GM23338 (cell line): ENCODE measurements around the gene RAB7B. TPM values are rescaled to one million over a fixed set of nuclear protein-coding genes. Genes with fewer than 3 reads are reported as not detected.
A peak's percentile ranks its signal among the peaks of the same experiment; 100 is the strongest.

Source experiments
- ATAC-seq: fragments of 200-7000 bp; cut with Tn5 transposase; 3 replicates; pipeline ENCODE4 v1.9.1; 2020
- DNase-seq: peaks from one replicate; pipeline ENCODE4 v3.0.0-alpha.2; 2015; ENCODE audit warnings: low spot score
- H2AFZ ChIP-seq: fragments of 200-600 bp; sonication (generic); 2 replicates; pipeline ENCODE4 v1.8.0; 2016; ENCODE audit warnings: antibody characterized with exemption, mild to moderate bottlenecking, moderate library complexity
- H3F3A ChIP-seq: fragments of 200-600 bp; sonication (generic); replicated peaks from 2 replicates; pipeline ENCODE4 v1.8.0; 2017; ENCODE audit warnings: antibody characterized with exemption, mixed run types, low read depth
- H3K27ac ChIP-seq: fragments of 200-600 bp; sonication (generic); 2 replicates; pipeline ENCODE4 v1.6.1; 2016; ENCODE audit warnings: low read depth
- H3K27me3 ChIP-seq: fragments of 200-600 bp; sonication (generic); 2 replicates; pipeline ENCODE4 v1.8.0; 2016; ENCODE audit warnings: mild to moderate bottlenecking, mixed run types, moderate library complexity; ENCODE audit not compliant: insufficient read depth
- H3K36me3 ChIP-seq: fragments of 200-600 bp; sonication (generic); 2 replicates; pipeline ENCODE4 v1.8.0; 2016; ENCODE audit warnings: mild to moderate bottlenecking; ENCODE audit not compliant: insufficient read depth
- H3K4me1 ChIP-seq: fragments of 200-600 bp; sonication (generic); 2 replicates; pipeline ENCODE4 v1.8.0; 2016; ENCODE audit warnings: mild to moderate bottlenecking, moderate library complexity; ENCODE audit not compliant: insufficient read depth
- H3K4me2 ChIP-seq: fragments of 200-600 bp; sonication (generic); 2 replicates; pipeline ENCODE4 v1.7.1; 2017; ENCODE audit warnings: mixed run types
- H3K4me3 ChIP-seq: fragments of 200-600 bp; sonication (generic); 2 replicates; pipeline ENCODE4 v1.6.1; 2016; ENCODE audit warnings: mixed run types
- H3K79me2 ChIP-seq: fragments of 200-600 bp; sonication (generic); replicated peaks from 2 replicates; pipeline ENCODE4 v1.8.0; 2017; ENCODE audit warnings: mild to moderate bottlenecking; ENCODE audit not compliant: insufficient read depth
- H3K9me2 ChIP-seq: fragments of 200-600 bp; sonication (generic); 2 replicates; pipeline ENCODE4 v1.8.0; 2017; ENCODE audit not compliant: insufficient read depth
- H4K20me1 ChIP-seq: fragments of 200-600 bp; sonication (generic); replicated peaks from 2 replicates; pipeline ENCODE4 v1.8.0; 2017; ENCODE audit warnings: mild to moderate bottlenecking; ENCODE audit not compliant: insufficient read depth
- H3K27ac Mint-ChIP-seq: 2 replicates; pipeline ENCODE4 v1.8.0; 2020; ENCODE audit warnings: inconsistent platforms, mild to moderate bottlenecking, moderate library complexity, mixed read lengths
- H3K27me3 Mint-ChIP-seq: 3 replicates; pipeline ENCODE4 v1.8.0; 2022; ENCODE audit warnings: low read depth, mild to moderate bottlenecking, moderate library complexity, mixed read lengths, inconsistent platforms; ENCODE audit not compliant: insufficient read depth, poor library complexity
- H3K36me3 Mint-ChIP-seq: 3 replicates; pipeline ENCODE4 v1.8.0; 2021; ENCODE audit warnings: low read depth, mild to moderate bottlenecking, inconsistent platforms, moderate library complexity, mixed read lengths
- H3K4me1 Mint-ChIP-seq: 3 replicates; pipeline ENCODE4 v1.8.0; 2020; ENCODE audit warnings: mild to moderate bottlenecking, inconsistent platforms, mixed read lengths
- H3K4me3 Mint-ChIP-seq: 3 replicates; pipeline ENCODE4 v1.8.0; 2021; ENCODE audit warnings: moderate library complexity, mild to moderate bottlenecking, inconsistent platforms, mixed read lengths
- H3K9me3 Mint-ChIP-seq: 3 replicates; pipeline ENCODE4 v1.8.0; 2020; ENCODE audit warnings: moderate library complexity, mild to moderate bottlenecking, inconsistent platforms, mixed read lengths
- CREB1 ChIP-seq: fragments of 250-450 bp; sonication (Bioruptor Pico); IDR thresholded peaks from 2 replicates; pipeline ENCODE4 v1.5.0; 2020; ENCODE audit warnings: low read depth, mild to moderate bottlenecking, moderate library complexity
- EZH2phosphoT487 ChIP-seq: fragments of 200-600 bp; sonication (generic); IDR thresholded peaks from one replicate; pipeline ENCODE4 v1.8.1; 2018; ENCODE audit warnings: antibody characterized with exemption; ENCODE audit not compliant: unreplicated experiment
- JUNB ChIP-seq: IDR thresholded peaks from one replicate; pipeline ENCODE4 v1.6.1; 2016; ENCODE audit warnings: antibody characterized with exemption; ENCODE audit not compliant: unreplicated experiment
- NANOG ChIP-seq: IDR thresholded peaks from 2 replicates; pipeline ENCODE4 v1.6.1; 2016; ENCODE audit warnings: antibody characterized with exemption, borderline replicate concordance
- POLR2AphosphoS5 ChIP-seq: IDR thresholded peaks from 2 replicates; pipeline ENCODE4 v1.6.1; 2016; ENCODE audit warnings: antibody characterized with exemption, low read depth
- REST ChIP-seq: IDR thresholded peaks from one replicate; pipeline ENCODE4 v1.6.1; 2018; ENCODE audit warnings: antibody characterized with exemption; ENCODE audit not compliant: unreplicated experiment
- STAT1 ChIP-seq: IDR thresholded peaks from one replicate; pipeline ENCODE4 v1.6.1; 2016; ENCODE audit warnings: antibody characterized with exemption; ENCODE audit not compliant: unreplicated experiment
- ZNF114 ChIP-seq: fragments of 250-450 bp; sonication (Bioruptor Pico); IDR thresholded peaks from 2 replicates; pipeline ENCODE4 v1.5.0; 2020; ENCODE audit warnings: mild to moderate bottlenecking, moderate library complexity
- ZNF331 ChIP-seq: fragments of 250-450 bp; sonication (Bioruptor Pico); IDR thresholded peaks from 2 replicates; pipeline ENCODE4 v1.5.0; 2020; ENCODE audit warnings: low read depth, mild to moderate bottlenecking, moderate library complexity
- ZNF462 ChIP-seq: fragments of 250-450 bp; sonication (Bioruptor Pico); IDR thresholded peaks from 2 replicates; pipeline ENCODE4 v1.5.0; 2020; ENCODE audit warnings: mild to moderate bottlenecking, moderate library complexity
- polyA plus RNA-seq: library from polyadenylated mRNA; unstranded; fragments of >200 nt; fragmentation: Nextera tagmentation; extraction: Ambion mirVana; gene quantifications from 2 replicates; pipeline ENCODE4 v1.2.1, GENCODE V29; 2016
- total RNA-seq: library from RNA; depleted of rRNA; stranded (reverse); fragments of >200 nt; shearing (Covaris generic); gene quantifications from 2 replicates; pipeline ENCODE4 v1.2.3, GENCODE V29; 2014
- TF ChIP-seq, protein P1 (sequence below), 2 experiments: fragments of 200-600 bp in 1 of 2; sonication (generic) in 1 of 2; conservative IDR thresholded peaks; 2 replicates each; pipeline versions ENCODE4 v1.5.1 to v1.6.1; 2016 to 2017; ENCODE audit warnings: antibody characterized with exemption in 2 of 2, low read depth in 2 of 2, mild to moderate bottlenecking in 2 of 2, moderate library complexity in 1 of 2
- TF ChIP-seq, protein P2 (sequence below): IDR thresholded peaks from 2 replicates; pipeline ENCODE4 v1.6.1; 2016; ENCODE audit warnings: antibody characterized with exemption

The RAB7B gene
- total and polyA plus RNA-seq, 2 experiments from 2014 or later, result not detected

GRCh38 chr1:205976708-205977401, 26.3 kb downstream of the RAB7B start:
- peaks cover 2% of the 10 kb centered on the region; the same call in 2 of the 3 replicates for H3K4me1 Mint-ChIP-seq
- no peaks in the 10 kb centered on the region for H3K36me3 ChIP-seq
- no peak overlapping the region for H3K4me3 ChIP-seq
- no peaks in the 10 kb centered on the region for H3K4me1 ChIP-seq
- ATAC-seq, result peak; percentile 58
- H3K27ac Mint-ChIP-seq, result no peak overlapping the region
- H3K9me3 Mint-ChIP-seq, result peaks cover 10% of the 10 kb centered on the region
- H3K27me3 ChIP-seq, result no peaks in the 10 kb centered on the region
- peak; percentile 41 for DNase-seq
- peaks cover 7% of the 10 kb centered on the region for H3K27me3 Mint-ChIP-seq
- no peak overlapping the region for H3K27ac ChIP-seq
- no peaks in the 10 kb centered on the region for H4K20me1 ChIP-seq
- no peaks in the 10 kb centered on the region for H3K79me2 ChIP-seq
- no peak overlapping the region for H3K4me3 Mint-ChIP-seq
- peak overlapping the region; percentile 21; the same call in 1 of the 2 replicates for H2AFZ ChIP-seq
- TF ChIP-seq, protein P1, sequence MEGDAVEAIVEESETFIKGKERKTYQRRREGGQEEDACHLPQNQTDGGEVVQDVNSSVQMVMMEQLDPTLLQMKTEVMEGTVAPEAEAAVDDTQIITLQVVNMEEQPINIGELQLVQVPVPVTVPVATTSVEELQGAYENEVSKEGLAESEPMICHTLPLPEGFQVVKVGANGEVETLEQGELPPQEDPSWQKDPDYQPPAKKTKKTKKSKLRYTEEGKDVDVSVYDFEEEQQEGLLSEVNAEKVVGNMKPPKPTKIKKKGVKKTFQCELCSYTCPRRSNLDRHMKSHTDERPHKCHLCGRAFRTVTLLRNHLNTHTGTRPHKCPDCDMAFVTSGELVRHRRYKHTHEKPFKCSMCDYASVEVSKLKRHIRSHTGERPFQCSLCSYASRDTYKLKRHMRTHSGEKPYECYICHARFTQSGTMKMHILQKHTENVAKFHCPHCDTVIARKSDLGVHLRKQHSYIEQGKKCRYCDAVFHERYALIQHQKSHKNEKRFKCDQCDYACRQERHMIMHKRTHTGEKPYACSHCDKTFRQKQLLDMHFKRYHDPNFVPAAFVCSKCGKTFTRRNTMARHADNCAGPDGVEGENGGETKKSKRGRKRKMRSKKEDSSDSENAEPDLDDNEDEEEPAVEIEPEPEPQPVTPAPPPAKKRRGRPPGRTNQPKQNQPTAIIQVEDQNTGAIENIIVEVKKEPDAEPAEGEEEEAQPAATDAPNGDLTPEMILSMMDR (conservative IDR thresholded peaks at IDR 0.05; ENCODE audit: low read depth in 2 of 2), result no peak
- TF ChIP-seq STAT1 (no peak), NANOG (no peak), ZNF331 (CRISPR knock-in tag) (no peak), REST (no peak), ZNF462 (CRISPR knock-in tag) (no peak), JUNB (no peak), EZH2phosphoT487 (no peak), CREB1 (CRISPR knock-in tag) (no peak), ZNF114 (CRISPR knock-in tag) (no peak), POLR2AphosphoS5 (no peak)
- TF ChIP-seq, protein P2, sequence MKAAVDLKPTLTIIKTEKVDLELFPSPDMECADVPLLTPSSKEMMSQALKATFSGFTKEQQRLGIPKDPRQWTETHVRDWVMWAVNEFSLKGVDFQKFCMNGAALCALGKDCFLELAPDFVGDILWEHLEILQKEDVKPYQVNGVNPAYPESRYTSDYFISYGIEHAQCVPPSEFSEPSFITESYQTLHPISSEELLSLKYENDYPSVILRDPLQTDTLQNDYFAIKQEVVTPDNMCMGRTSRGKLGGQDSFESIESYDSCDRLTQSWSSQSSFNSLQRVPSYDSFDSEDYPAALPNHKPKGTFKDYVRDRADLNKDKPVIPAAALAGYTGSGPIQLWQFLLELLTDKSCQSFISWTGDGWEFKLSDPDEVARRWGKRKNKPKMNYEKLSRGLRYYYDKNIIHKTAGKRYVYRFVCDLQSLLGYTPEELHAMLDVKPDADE, result no peak
- H3K4me2 ChIP-seq, result no peak overlapping the region
- H3K9me2 ChIP-seq, result no peaks in the 10 kb centered on the region
- H3K36me3 Mint-ChIP-seq, result no peaks in the 10 kb centered on the region; the same call in 2 of the 3 replicates
- H3F3A ChIP-seq, result peaks cover 10% of the 10 kb centered on the region; the same call in 1 of the 2 replicates
